Trophoblast cell (in vitro differentiated cells and primary cell): ENCODE results near the gene CSMD2.

ENCODE experiments used
- DNase-seq, 2 donors: peaks; one replicate each; pipeline ENCODE4 v3.0.0-alpha.2; 2016
- H2AFZ ChIP-seq: 2 replicates; pipeline ENCODE4 v1.6.1; 2013; ENCODE audit warnings: low read length, moderate library complexity, mild to moderate bottlenecking; ENCODE audit not compliant: insufficient read depth, poor library complexity
- H2AK5ac ChIP-seq: 2 replicates; pipeline ENCODE4 v1.6.1; 2013; ENCODE audit warnings: mild to moderate bottlenecking, low read length
- H2BK120ac ChIP-seq: 2 replicates; pipeline ENCODE4 v1.6.1; 2013; ENCODE audit warnings: low read length, mild to moderate bottlenecking, moderate library complexity; ENCODE audit not compliant: insufficient read depth, poor library complexity
- H2BK12ac ChIP-seq: 2 replicates; pipeline ENCODE4 v1.6.1; 2013; ENCODE audit warnings: mild to moderate bottlenecking, low read length, moderate library complexity
- H2BK5ac ChIP-seq: 2 replicates; pipeline ENCODE4 v1.6.1; 2013; ENCODE audit warnings: low read length, low read depth, moderate library complexity, mild to moderate bottlenecking; ENCODE audit not compliant: poor library complexity
- H3K14ac ChIP-seq: 2 replicates; pipeline ENCODE4 v1.6.1; 2013; ENCODE audit warnings: mild to moderate bottlenecking, low read length
- H3K18ac ChIP-seq: 2 replicates; pipeline ENCODE4 v1.6.1; 2013; ENCODE audit warnings: mild to moderate bottlenecking, low read length
- H3K23ac ChIP-seq: 2 replicates; pipeline ENCODE4 v1.6.1; 2013; ENCODE audit warnings: low read length
- H3K27ac ChIP-seq: 2 replicates; pipeline ENCODE4 v1.5.1; 2013; ENCODE audit warnings: low read depth, mild to moderate bottlenecking, inconsistent platforms, low read length, moderate library complexity
- H3K27me3 ChIP-seq: 2 replicates; pipeline ENCODE4 v1.6.1; 2013; ENCODE audit warnings: inconsistent platforms, mild to moderate bottlenecking, low read length, moderate library complexity; ENCODE audit not compliant: insufficient read depth
- H3K36me3 ChIP-seq, 2 experiments: 1 replicate in 1 of 2; 2 replicates in 1 of 2; pipeline ENCODE4 v1.6.1; 2013; ENCODE audit warnings: low read length in 2 of 2, mild to moderate bottlenecking in 2 of 2, moderate library complexity in 1 of 2; ENCODE audit not compliant: insufficient read depth in 2 of 2, control insufficient read depth in 1 of 2
- H3K4ac ChIP-seq: 2 replicates; pipeline ENCODE4 v1.6.1; 2013; ENCODE audit warnings: low read depth, mild to moderate bottlenecking, low read length, moderate library complexity
- H3K4me1 ChIP-seq, 2 experiments: 1 replicate in 1 of 2; 2 replicates in 1 of 2; pipeline ENCODE4 v1.6.1; 2013; ENCODE audit warnings: low read length in 2 of 2, mild to moderate bottlenecking in 2 of 2, moderate library complexity in 1 of 2; ENCODE audit not compliant: insufficient read depth in 2 of 2, control insufficient read depth in 1 of 2
- H3K4me2 ChIP-seq: 2 replicates; pipeline ENCODE4 v1.6.1; 2013; ENCODE audit warnings: inconsistent platforms, mild to moderate bottlenecking, low read length, moderate library complexity
- H3K4me3 ChIP-seq: 2 replicates; pipeline ENCODE4 v1.5.1; 2013; ENCODE audit warnings: mild to moderate bottlenecking, low read depth, low read length, inconsistent platforms
- H3K79me1 ChIP-seq: one replicate; pipeline ENCODE4 v1.6.1; 2013; ENCODE audit warnings: low read length
- H3K79me2 ChIP-seq: 2 replicates; pipeline ENCODE4 v1.6.1; 2013; ENCODE audit warnings: low read length, mild to moderate bottlenecking; ENCODE audit not compliant: control insufficient read depth, insufficient read depth, poor library complexity
- H3K9ac ChIP-seq: 2 replicates; pipeline ENCODE4 v1.6.1; 2013; ENCODE audit warnings: mild to moderate bottlenecking, low read length
- H3K9me3 ChIP-seq: 2 replicates; pipeline ENCODE4 v1.6.1; 2013; ENCODE audit warnings: low read depth, mild to moderate bottlenecking, control low read depth, inconsistent platforms, low read length; ENCODE audit not compliant: insufficient read depth
- H4K12ac ChIP-seq: 2 replicates; pipeline ENCODE4 v1.6.1; 2013; ENCODE audit warnings: low read depth, mild to moderate bottlenecking, low read length, moderate library complexity
- H4K8ac ChIP-seq: 2 replicates; pipeline ENCODE4 v1.6.1; 2013; ENCODE audit warnings: low read depth, mild to moderate bottlenecking, low read length, moderate library complexity
- H4K91ac ChIP-seq: one replicate; pipeline ENCODE4 v1.6.1; 2013; ENCODE audit warnings: low read depth, mild to moderate bottlenecking, low read length, moderate library complexity
- WGBS: extraction: QIAGEN DNeasy Blood & Tissue Kit; methylation state at CpG from one replicate; pipeline ENCODE4 v1.1.7; 2013; ENCODE audit warnings: missing lambda C conversion rate; ENCODE audit not compliant: insufficient read length, insufficient coverage; ENCODE audit errors: extremely low coverage; 5-methylcytosine and 5-hydroxymethylcytosine counted together

The CSMD2 gene

DNA sequence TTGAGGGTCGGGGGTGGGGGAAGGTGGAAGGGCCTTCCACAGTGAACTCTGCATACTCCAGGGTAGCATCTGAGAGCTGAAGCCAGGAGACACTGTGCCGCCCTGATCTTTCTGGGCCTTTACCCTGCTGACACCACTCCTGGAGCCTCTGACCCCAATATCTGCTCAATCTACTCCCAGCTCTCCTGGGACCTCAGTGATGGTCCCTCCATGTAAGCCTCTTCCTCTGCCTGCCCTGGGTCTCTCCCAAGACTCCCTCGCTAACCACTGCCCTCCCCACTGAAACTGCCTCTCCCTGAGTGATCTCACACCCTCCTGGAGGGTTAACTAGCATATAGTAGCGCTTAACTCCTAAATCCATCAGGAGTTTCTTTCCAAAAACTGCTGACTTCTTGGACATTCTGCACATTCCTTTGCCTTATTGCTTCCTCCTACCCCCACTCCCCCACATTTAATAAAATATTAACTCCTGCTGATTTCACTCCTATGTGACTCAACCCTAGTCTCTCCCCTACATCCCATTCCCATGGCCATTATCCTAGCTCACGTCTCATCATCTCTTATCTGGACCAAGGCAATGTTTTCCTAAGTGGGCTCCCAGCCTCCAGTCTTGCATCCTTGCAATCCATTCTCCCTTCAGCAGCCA, 155.6 kb downstream of the CSMD2 start:
- Histone ChIP-seq H3K18ac (no peak overlapping the region), H3K4me1 (no peaks in the 10 kb centered on the region), H3K79me1 (no peaks in the 10 kb centered on the region), H3K36me3 (no peaks in the 10 kb centered on the region), H3K27me3 (no peaks in the 10 kb centered on the region), H3K79me2 (no peaks in the 10 kb centered on the region), H3K9me3 (no peaks in the 10 kb centered on the region), H4K12ac (no peak overlapping the region), H3K4me3 (no peak overlapping the region), H4K91ac (no peak overlapping the region), H3K4me2 (no peak overlapping the region), H2BK120ac (no peak overlapping the region), H2BK5ac (no peak overlapping the region), H3K4ac (no peak overlapping the region), H4K8ac (no peak overlapping the region), H3K27ac (no peak overlapping the region), H2AK5ac (no peak overlapping the region), H3K9ac (no peak overlapping the region), H3K23ac (no peak overlapping the region), H2AFZ (no peak overlapping the region), H3K14ac (no peak overlapping the region), H2BK12ac (no peak overlapping the region)
- DNase-seq = no peak
- no CpG with 5 or more reads among the region's 5 CpGs for WGBS

DNA sequence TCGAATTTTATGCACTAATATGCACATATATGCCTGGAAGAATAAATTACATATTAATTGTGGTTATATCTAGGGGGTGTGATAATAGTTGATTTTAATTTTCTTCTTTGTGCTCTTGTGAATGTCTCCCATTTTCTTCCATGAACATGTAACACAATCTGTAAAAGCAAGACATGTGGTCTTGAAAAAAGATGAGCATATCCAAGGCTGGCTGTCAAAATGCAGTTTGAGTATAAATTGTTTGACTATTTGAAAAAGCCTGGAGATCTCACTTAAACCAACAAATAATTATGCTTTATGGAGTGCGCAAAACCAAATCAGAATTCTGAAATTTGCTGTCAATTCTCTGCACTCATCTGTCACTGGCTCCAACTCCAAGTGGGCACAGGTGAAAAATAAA, 157.3 kb downstream of the CSMD2 start:
- H3K9me3 ChIP-seq = no peaks in the 10 kb centered on the region
- no peak overlapping the region for H2AFZ ChIP-seq
- H3K27me3 ChIP-seq = no peaks in the 10 kb centered on the region
- no peak overlapping the region for H3K14ac ChIP-seq
- no peak overlapping the region for H3K18ac ChIP-seq
- no peak overlapping the region for H4K12ac ChIP-seq
- no CpG with 5 or more reads among the region's 2 CpGs for WGBS
- H4K8ac ChIP-seq = no peak overlapping the region
- H3K4me1 ChIP-seq = no peaks in the 10 kb centered on the region
- H3K79me1 ChIP-seq = no peaks in the 10 kb centered on the region
- H3K4me3 ChIP-seq = no peak overlapping the region
- H3K4me2 ChIP-seq = no peak overlapping the region
- H3K23ac ChIP-seq = no peak overlapping the region
- H4K91ac ChIP-seq = no peak overlapping the region
- no peak overlapping the region for H2AK5ac ChIP-seq
- H3K9ac ChIP-seq = no peak overlapping the region
- H2BK5ac ChIP-seq = no peak overlapping the region
- no peak overlapping the region for H3K27ac ChIP-seq
- no peaks in the 10 kb centered on the region for H3K79me2 ChIP-seq
- no peak overlapping the region for H3K4ac ChIP-seq
- H2BK120ac ChIP-seq = no peak overlapping the region
- DNase-seq = no peak
- no peaks in the 10 kb centered on the region for H3K36me3 ChIP-seq
- H2BK12ac ChIP-seq = no peak overlapping the region

DNA sequence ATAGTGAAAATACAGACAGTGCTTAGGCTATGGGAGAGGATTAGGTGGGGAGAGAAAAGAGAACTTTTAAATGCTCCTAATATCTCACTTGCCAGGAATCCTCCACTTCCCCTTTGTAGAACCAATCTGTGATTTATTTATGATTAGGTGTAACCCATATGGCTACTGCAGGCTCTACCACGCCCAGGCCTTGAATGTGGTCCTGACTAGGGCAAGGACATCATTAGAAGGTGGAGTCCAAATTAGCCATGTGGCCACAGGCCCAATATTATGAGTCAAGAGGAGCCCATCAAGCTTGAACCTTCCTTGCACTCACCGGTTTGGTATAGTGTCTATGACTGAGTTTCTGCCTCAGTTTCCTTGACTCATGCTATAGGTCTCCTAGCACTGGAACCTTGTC, 159.7 kb downstream of the CSMD2 start:
- H3K4me2 ChIP-seq = no peak overlapping the region
- H3K9ac ChIP-seq = no peak overlapping the region
- H3K4me3 ChIP-seq = no peak overlapping the region
- no peak overlapping the region for H3K18ac ChIP-seq
- no peaks in the 10 kb centered on the region for H3K4me1 ChIP-seq
- H2AFZ ChIP-seq = no peak overlapping the region
- no peaks in the 10 kb centered on the region for H3K79me2 ChIP-seq
- no peak for DNase-seq
- no peak overlapping the region for H3K4ac ChIP-seq
- no peaks in the 10 kb centered on the region for H3K9me3 ChIP-seq
- no peak overlapping the region for H4K91ac ChIP-seq
- no CpG with 5 or more reads among the region's 2 CpGs for WGBS
- no peak overlapping the region for H2BK5ac ChIP-seq
- no peak overlapping the region for H2AK5ac ChIP-seq
- H3K23ac ChIP-seq = no peak overlapping the region
- H3K27me3 ChIP-seq = no peaks in the 10 kb centered on the region
- no peak overlapping the region for H4K12ac ChIP-seq
- no peak overlapping the region for H4K8ac ChIP-seq
- no peak overlapping the region for H2BK12ac ChIP-seq
- no peak overlapping the region for H2BK120ac ChIP-seq
- H3K27ac ChIP-seq = no peak overlapping the region
- H3K14ac ChIP-seq = no peak overlapping the region
- H3K79me1 ChIP-seq = no peaks in the 10 kb centered on the region
- no peaks in the 10 kb centered on the region for H3K36me3 ChIP-seq

DNA sequence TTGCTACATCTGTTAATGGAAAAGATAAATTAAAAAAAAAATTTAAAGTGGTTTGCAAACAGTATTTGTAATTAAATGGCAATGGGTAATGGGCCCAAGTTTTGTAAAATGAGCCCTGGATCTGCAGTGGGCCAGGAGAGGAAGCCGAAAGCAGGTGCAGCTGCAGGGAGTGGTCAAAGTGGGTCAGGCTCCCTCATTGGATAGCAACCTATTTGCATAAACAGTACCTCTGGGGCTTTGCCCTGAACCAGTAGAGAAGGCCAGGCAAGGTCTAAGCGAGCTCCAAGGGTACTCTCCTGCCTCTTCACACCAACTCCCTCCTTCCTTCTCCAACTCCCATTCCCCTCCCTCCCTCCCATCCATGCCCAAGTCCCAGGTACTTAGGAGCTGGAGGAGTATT, 162.2 kb downstream of the CSMD2 start:
- no peak overlapping the region for H2AFZ ChIP-seq
- no peak overlapping the region for H3K18ac ChIP-seq
- WGBS = no CpG with 5 or more reads among the region's 2 CpGs
- H4K12ac ChIP-seq = no peak overlapping the region
- no peak overlapping the region for H3K4me3 ChIP-seq
- no peaks in the 10 kb centered on the region for H3K79me2 ChIP-seq
- no peak overlapping the region for H3K9ac ChIP-seq
- no peak overlapping the region for H2BK5ac ChIP-seq
- H3K4me2 ChIP-seq = no peak overlapping the region
- no peaks in the 10 kb centered on the region for H3K4me1 ChIP-seq
- H4K8ac ChIP-seq = no peak overlapping the region
- H2BK12ac ChIP-seq = no peak overlapping the region
- no peaks in the 10 kb centered on the region for H3K36me3 ChIP-seq
- H3K27ac ChIP-seq = no peak overlapping the region
- no peak overlapping the region for H3K23ac ChIP-seq
- no peaks in the 10 kb centered on the region for H3K27me3 ChIP-seq
- H3K79me1 ChIP-seq = no peaks in the 10 kb centered on the region
- no peak overlapping the region for H2BK120ac ChIP-seq
- H3K9me3 ChIP-seq = no peaks in the 10 kb centered on the region
- no peak overlapping the region for H2AK5ac ChIP-seq
- H3K14ac ChIP-seq = no peak overlapping the region
- no peak overlapping the region for H3K4ac ChIP-seq
- no peak overlapping the region for H4K91ac ChIP-seq
- DNase-seq = no peak
